ENCODE results near the gene HPSE2. TPM values are rescaled to one million over a fixed set of nuclear protein-coding genes. Genes with fewer than 3 reads are reported as not detected.

The HPSE2 gene
- total and polyA plus RNA-seq, 2 donors (not counting 1 experiment from before 2014, with no cell fraction given), result not detected

GRCh38 chr10:99119258-99119748 lies 116.3 kb downstream of the HPSE2 start:
- no peak overlapping the region for H3K27ac Mint-ChIP-seq
- no peak overlapping the region for H3K4me3 Mint-ChIP-seq
- H3K36me3 ChIP-seq (replicated peaks in 1 of 2; ENCODE audit: control extremely low read depth in 1 of 2, control insufficient read depth in 1 of 2, extremely low read depth in 1 of 2, insufficient read depth in 2 of 2, low read length in 1 of 2), result no peaks in the 10 kb centered on the region
- ATAC-seq (ENCODE audit: low read depth) (no peak), DNase-seq (no peak)
- intact Hi-C loops (cut with micrococcal nuclease), result no loop called here
- no peaks in the 10 kb centered on the region for H3K79me2 ChIP-seq (ENCODE audit: control insufficient read depth, insufficient read depth, low read length)
- H3K9me3 Mint-ChIP-seq (ENCODE audit: insufficient read depth), result peaks cover 3% of the 10 kb centered on the region
- H3K4me2 ChIP-seq (replicated peaks; ENCODE audit: low read depth, low read length, poor library complexity, severe bottlenecking), result no peak overlapping the region
- no peak overlapping the region for H3K27ac ChIP-seq (ENCODE audit: low read length in 2 of 2)
- POLR2A ChIA-PET, result no interaction called here
- H3K4me1 ChIP-seq (ENCODE audit: control insufficient read depth in 2 of 2, insufficient read depth in 2 of 2, low read length in 2 of 2), result no peaks in the 10 kb centered on the region
- TF ChIP-seq CTCF (IDR thresholded peaks at IDR 0.05) (no peak), EZH2 (IDR thresholded peaks at IDR 0.05; ENCODE audit: borderline replicate concordance, insufficient read depth, low read depth, low read length, poor library complexity, severe bottlenecking) (no peak)
- CTCF ChIA-PET, result no interaction called here
- no peaks in the 10 kb centered on the region for H4K20me1 ChIP-seq (ENCODE audit: control insufficient read depth, insufficient read depth, low read length, poor library complexity, severe bottlenecking)
- H3K4me3 ChIP-seq (ENCODE audit: control extremely low read depth in 1 of 5, extremely low read depth in 1 of 5, insufficient read depth in 1 of 5, low read depth in 2 of 5, low read length in 4 of 5), result no peak overlapping the region
- H3K9me3 ChIP-seq (ENCODE audit: control extremely low read depth in 1 of 3, control insufficient read depth in 2 of 3, insufficient read depth in 1 of 3, low read length in 2 of 3), result peaks cover 0 to 7% (median 2%) of the 10 kb centered on the region in 3 donors
- no peaks in the 10 kb centered on the region for H3K27me3 ChIP-seq (replicated peaks in 1 of 4; ENCODE audit: control extremely low read depth in 1 of 4, control insufficient read depth in 3 of 4, insufficient read depth in 4 of 4, low read length in 3 of 4)
- H2AFZ ChIP-seq (ENCODE audit: insufficient read depth, low read depth, low read length, poor library complexity, severe bottlenecking), result no peak overlapping the region
- H3K27me3 Mint-ChIP-seq, result peaks cover 10% of the 10 kb centered on the region
- H3K4me1 Mint-ChIP-seq, result no peaks in the 10 kb centered on the region
- H3K9ac ChIP-seq (ENCODE audit: low read length), result no peak overlapping the region

GRCh38 chr10:99115703-99116102 lies 119.9 kb downstream of the HPSE2 start:
- DNase-seq (no peak), ATAC-seq (ENCODE audit: low read depth) (no peak)
- intact Hi-C loops (cut with micrococcal nuclease), result no loop called here
- Histone ChIP-seq H3K27me3 (replicated peaks in 1 of 4; ENCODE audit: control extremely low read depth in 1 of 4, control insufficient read depth in 3 of 4, insufficient read depth in 4 of 4, low read length in 3 of 4) (no peaks in the 10 kb centered on the region), H3K79me2 (ENCODE audit: control insufficient read depth, insufficient read depth, low read length) (no peaks in the 10 kb centered on the region), H3K9ac (ENCODE audit: low read length) (no peak overlapping the region), H3K4me2 (replicated peaks; ENCODE audit: low read depth, low read length, poor library complexity, severe bottlenecking) (no peak overlapping the region), H4K20me1 (ENCODE audit: control insufficient read depth, insufficient read depth, low read length, poor library complexity, severe bottlenecking) (no peaks in the 10 kb centered on the region), H3K36me3 (replicated peaks in 1 of 2; ENCODE audit: control extremely low read depth in 1 of 2, control insufficient read depth in 1 of 2, extremely low read depth in 1 of 2, insufficient read depth in 2 of 2, low read length in 1 of 2) (no peaks in the 10 kb centered on the region), H3K4me3 (ENCODE audit: control extremely low read depth in 1 of 5, extremely low read depth in 1 of 5, insufficient read depth in 1 of 5, low read depth in 2 of 5, low read length in 4 of 5) (no peak overlapping the region), H3K27ac (ENCODE audit: low read length in 2 of 2) (no peak overlapping the region), H2AFZ (ENCODE audit: insufficient read depth, low read depth, low read length, poor library complexity, severe bottlenecking) (no peak overlapping the region), H3K9me3 (ENCODE audit: control extremely low read depth in 1 of 3, control insufficient read depth in 2 of 3, insufficient read depth in 1 of 3, low read length in 2 of 3) (no peaks in the 10 kb centered on the region), H3K4me1 (ENCODE audit: control insufficient read depth in 2 of 2, insufficient read depth in 2 of 2, low read length in 2 of 2) (no peaks in the 10 kb centered on the region)
- no peak for TF ChIP-seq EZH2 (IDR thresholded peaks at IDR 0.05; ENCODE audit: borderline replicate concordance, insufficient read depth, low read depth, low read length, poor library complexity, severe bottlenecking)
- H3K27me3 Mint-ChIP-seq, result peaks cover 10% of the 10 kb centered on the region
- no peaks in the 10 kb centered on the region for H3K4me1 Mint-ChIP-seq
- POLR2A ChIA-PET, result no interaction called here
- H3K4me3 Mint-ChIP-seq, result no peak overlapping the region
- CTCF ChIA-PET, result no interaction called here
- H3K9me3 Mint-ChIP-seq (ENCODE audit: insufficient read depth), result no peaks in the 10 kb centered on the region
- no peak overlapping the region for H3K27ac Mint-ChIP-seq
